ENCODE measurements around the gene GOLGB1. TPM values are rescaled to one million over a fixed set of nuclear protein-coding genes. Genes with fewer than 3 reads are reported as not detected.

GOLGB1 gene
- total and polyA plus RNA-seq, 4 donors, result 10.1 to 58.8 (median 33.0) TPM

DNA sequence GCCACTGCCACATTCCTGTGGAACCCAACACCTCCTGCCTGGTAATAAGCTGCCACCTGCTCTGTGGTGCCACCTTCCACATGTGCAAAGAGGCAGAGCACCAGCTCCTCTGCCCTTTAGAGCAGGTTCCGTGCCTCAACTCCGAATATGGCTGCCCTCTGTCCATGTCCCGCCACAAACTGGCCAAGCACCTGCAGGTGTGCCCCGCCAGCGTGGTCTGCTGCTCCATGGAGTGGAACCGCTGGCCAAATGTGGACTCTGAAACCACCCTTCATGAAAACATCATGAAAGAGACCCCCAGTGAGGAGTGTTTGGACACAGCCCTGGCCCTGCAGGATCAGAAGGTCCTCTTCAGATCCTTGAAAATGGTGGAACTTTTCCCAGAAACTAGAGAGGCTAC is 128.1 kb downstream of the GOLGB1 start:
- TF ChIP-seq YY1 (IDR thresholded peaks at IDR 0.05) (no peak), FOXA2 (IDR thresholded peaks at IDR 0.05) (no peak), NR2F2 (IDR thresholded peaks at IDR 0.05) (no peak), RXRA (IDR thresholded peaks at IDR 0.05) (no peak), HNF4G (IDR thresholded peaks at IDR 0.05) (no peak), EGR1 (IDR thresholded peaks at IDR 0.05; ENCODE audit: low read depth in 2 of 2) (no peak), JUND (IDR thresholded peaks at IDR 0.05) (no peak), HNF4A (conservative IDR thresholded peaks at IDR 0.05) (no peak), GABPA (IDR thresholded peaks at IDR 0.05 in 1 of 2, conservative IDR thresholded peaks at IDR 0.05 in 1 of 2) (no peak), ATF3 (IDR thresholded peaks at IDR 0.05) (no peak), MAX (IDR thresholded peaks at IDR 0.05) (no peak), RAD21 (IDR thresholded peaks at IDR 0.05) (no peak), TAF1 (conservative IDR thresholded peaks at IDR 0.05) (no peak), SP1 (IDR thresholded peaks at IDR 0.05) (no peak)
- TF ChIP-seq, protein P1, sequence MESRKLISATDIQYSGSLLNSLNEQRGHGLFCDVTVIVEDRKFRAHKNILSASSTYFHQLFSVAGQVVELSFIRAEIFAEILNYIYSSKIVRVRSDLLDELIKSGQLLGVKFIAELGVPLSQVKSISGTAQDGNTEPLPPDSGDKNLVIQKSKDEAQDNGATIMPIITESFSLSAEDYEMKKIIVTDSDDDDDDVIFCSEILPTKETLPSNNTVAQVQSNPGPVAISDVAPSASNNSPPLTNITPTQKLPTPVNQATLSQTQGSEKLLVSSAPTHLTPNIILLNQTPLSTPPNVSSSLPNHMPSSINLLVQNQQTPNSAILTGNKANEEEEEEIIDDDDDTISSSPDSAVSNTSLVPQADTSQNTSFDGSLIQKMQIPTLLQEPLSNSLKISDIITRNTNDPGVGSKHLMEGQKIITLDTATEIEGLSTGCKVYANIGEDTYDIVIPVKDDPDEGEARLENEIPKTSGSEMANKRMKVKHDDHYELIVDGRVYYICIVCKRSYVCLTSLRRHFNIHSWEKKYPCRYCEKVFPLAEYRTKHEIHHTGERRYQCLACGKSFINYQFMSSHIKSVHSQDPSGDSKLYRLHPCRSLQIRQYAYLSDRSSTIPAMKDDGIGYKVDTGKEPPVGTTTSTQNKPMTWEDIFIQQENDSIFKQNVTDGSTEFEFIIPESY (IDR thresholded peaks at IDR 0.05), result no peak
- TF ChIP-seq, protein P2, sequence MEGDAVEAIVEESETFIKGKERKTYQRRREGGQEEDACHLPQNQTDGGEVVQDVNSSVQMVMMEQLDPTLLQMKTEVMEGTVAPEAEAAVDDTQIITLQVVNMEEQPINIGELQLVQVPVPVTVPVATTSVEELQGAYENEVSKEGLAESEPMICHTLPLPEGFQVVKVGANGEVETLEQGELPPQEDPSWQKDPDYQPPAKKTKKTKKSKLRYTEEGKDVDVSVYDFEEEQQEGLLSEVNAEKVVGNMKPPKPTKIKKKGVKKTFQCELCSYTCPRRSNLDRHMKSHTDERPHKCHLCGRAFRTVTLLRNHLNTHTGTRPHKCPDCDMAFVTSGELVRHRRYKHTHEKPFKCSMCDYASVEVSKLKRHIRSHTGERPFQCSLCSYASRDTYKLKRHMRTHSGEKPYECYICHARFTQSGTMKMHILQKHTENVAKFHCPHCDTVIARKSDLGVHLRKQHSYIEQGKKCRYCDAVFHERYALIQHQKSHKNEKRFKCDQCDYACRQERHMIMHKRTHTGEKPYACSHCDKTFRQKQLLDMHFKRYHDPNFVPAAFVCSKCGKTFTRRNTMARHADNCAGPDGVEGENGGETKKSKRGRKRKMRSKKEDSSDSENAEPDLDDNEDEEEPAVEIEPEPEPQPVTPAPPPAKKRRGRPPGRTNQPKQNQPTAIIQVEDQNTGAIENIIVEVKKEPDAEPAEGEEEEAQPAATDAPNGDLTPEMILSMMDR (IDR thresholded peaks at IDR 0.05; ENCODE audit: low read depth, low read length, missing input control), result no peak
- DNase-seq (ENCODE audit: low spot score), result no peak

DNA sequence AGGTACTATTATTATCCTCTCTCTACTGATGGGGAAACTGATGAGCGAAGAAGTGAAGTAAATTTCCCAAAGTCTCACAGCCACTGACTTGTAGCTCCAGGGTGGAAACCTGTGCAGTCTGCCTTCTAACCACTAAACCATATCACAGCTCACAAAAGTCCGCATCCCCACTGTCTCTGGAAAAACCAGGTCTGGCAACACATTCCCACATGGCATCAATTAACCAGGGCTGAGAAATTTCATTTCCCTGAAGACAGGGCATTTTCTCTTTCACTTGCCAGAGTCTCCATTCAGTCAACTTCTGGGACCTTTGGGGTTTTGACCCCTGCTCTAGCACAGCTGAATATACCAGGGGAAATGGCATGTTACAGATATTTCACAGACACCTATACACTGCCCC is 129.8 kb downstream of the GOLGB1 start:
- Histone ChIP-seq H3K27ac (ENCODE audit: low read depth in 1 of 2, low read length in 2 of 2) (no peak overlapping the region), H3K4me1 (ENCODE audit: control insufficient read depth in 4 of 4, insufficient read depth in 4 of 4, low read length in 3 of 4) (peaks cover 0 to 4% (median 0%) of the 10 kb centered on the region in 4 donors), H3K9me3 (ENCODE audit: control insufficient read depth in 4 of 4, low read length in 3 of 4) (no peaks in the 10 kb centered on the region), H3K27me3 (ENCODE audit: control insufficient read depth in 4 of 4, insufficient read depth in 4 of 4, low read length in 3 of 4) (no peaks in the 10 kb centered on the region), H3K9ac (ENCODE audit: low read depth in 1 of 2, low read length in 2 of 2) (no peak overlapping the region), H3K36me3 (ENCODE audit: control insufficient read depth in 4 of 4, insufficient read depth in 3 of 4, low read depth in 1 of 4, low read length in 3 of 4) (no peaks in the 10 kb centered on the region), H3K4me3 (ENCODE audit: low read depth in 1 of 3, low read length in 3 of 3) (no peak overlapping the region)
- DNase-seq (ENCODE audit: low spot score), result no peak
- no peak for TF ChIP-seq RXRA (IDR thresholded peaks at IDR 0.05)
- TF ChIP-seq TAF1 (conservative IDR thresholded peaks at IDR 0.05), result no peak
- no peak for TF ChIP-seq FOXA1 (IDR thresholded peaks at IDR 0.05)
- TF ChIP-seq GABPA (IDR thresholded peaks at IDR 0.05 in 1 of 2, conservative IDR thresholded peaks at IDR 0.05 in 1 of 2), result no peak
- TF ChIP-seq, protein P1 (IDR thresholded peaks at IDR 0.05), result no peak
- no peak for TF ChIP-seq JUND (IDR thresholded peaks at IDR 0.05)
- no peak for TF ChIP-seq HNF4A (conservative IDR thresholded peaks at IDR 0.05)
- 97% methylated on average over 2 of the region's 2 CpGs for WGBS

More for the DNA sequence above, 128.1 kb downstream of the GOLGB1 start:
- Histone ChIP-seq H3K4me1 (ENCODE audit: control insufficient read depth in 4 of 4, insufficient read depth in 4 of 4, low read length in 3 of 4) (peaks cover 0 to 4% (median 0%) of the 10 kb centered on the region in 4 donors), H3K9ac (ENCODE audit: low read depth in 1 of 2, low read length in 2 of 2) (no peak overlapping the region), H3K27me3 (ENCODE audit: control insufficient read depth in 4 of 4, insufficient read depth in 4 of 4, low read length in 3 of 4) (no peaks in the 10 kb centered on the region), H3K4me3 (ENCODE audit: low read depth in 1 of 3, low read length in 3 of 3) (no peak overlapping the region), H3K27ac (ENCODE audit: low read depth in 1 of 2, low read length in 2 of 2) (no peak overlapping the region), H3K9me3 (ENCODE audit: control insufficient read depth in 4 of 4, low read length in 3 of 4) (no peaks in the 10 kb centered on the region), H3K36me3 (ENCODE audit: control insufficient read depth in 4 of 4, insufficient read depth in 3 of 4, low read depth in 1 of 4, low read length in 3 of 4) (no peaks in the 10 kb centered on the region)
- 97% methylated on average over 6 of the region's 6 CpGs for WGBS

Small RNA genes lying within 50 kb of the gene (small RNA-seq; reads per million reads assigned to genes)
- gene RNU4-62P, result not detected

Other genes starting within 250 kb of the GOLGB1 start
- gene POLQ, start 203.8 kb downstream of the GOLGB1 start, total RNA-seq, result 10 to 100 TPM in 1 of 2 donors, under 1 TPM in 1; 0.17 to 13.2 TPM
- gene POLQ, start 203.8 kb downstream of the GOLGB1 start, polyA plus RNA-seq, result under 1 TPM; 0.10 to 0.27 TPM
- gene ARGFX, start 181.8 kb downstream of the GOLGB1 start, total RNA-seq, result not detected
- gene ARGFX, start 181.8 kb downstream of the GOLGB1 start, polyA plus RNA-seq, result not detected
- under 1 TPM; 0.05 to 0.08 TPM for gene FBXO40, start 156.4 kb downstream of the GOLGB1 start, total RNA-seq
- not detected for gene FBXO40, start 156.4 kb downstream of the GOLGB1 start, polyA plus RNA-seq
- 10 to 100 TPM; 17.2 to 39.8 TPM for gene HCLS1, start 88.8 kb downstream of the GOLGB1 start, total RNA-seq
- gene HCLS1, start 88.8 kb downstream of the GOLGB1 start, polyA plus RNA-seq, result 10 to 100 TPM; 18.5 to 26.6 TPM
- gene IQCB1, start 85.3 kb upstream of the GOLGB1 start, total RNA-seq, result 10 to 100 TPM; 13.1 to 14.0 TPM
- 1 to 10 TPM; 2.8 to 5.7 TPM for gene IQCB1, start 85.3 kb upstream of the GOLGB1 start, polyA plus RNA-seq
- gene EAF2, start 85.5 kb upstream of the GOLGB1 start, total RNA-seq, result 1 to 10 TPM; 5.7 to 6.6 TPM
- 1 to 10 TPM; 1.5 to 4.8 TPM for gene EAF2, start 85.5 kb upstream of the GOLGB1 start, polyA plus RNA-seq
- gene SLC15A2, start 144.7 kb upstream of the GOLGB1 start, total RNA-seq, result 1 to 10 TPM in 1 of 2 donors, under 1 TPM in 1; 0.79 to 2.3 TPM
- gene SLC15A2, start 144.7 kb upstream of the GOLGB1 start, polyA plus RNA-seq, result under 1 TPM; 0.20 to 0.32 TPM